HG03066 (cell line): Measurements from ENCODE around the gene MED16.

ENCODE experiments used
- ATAC-seq: cut with Tn5 transposase; IDR thresholded peaks from one replicate; pipeline ENCODE4 v1.9.1; 2021; ENCODE audit warnings: low read depth; ENCODE audit not compliant: unreplicated experiment

MED16 gene

GRCh38 chr19:912181-913079 is 19.4 kb upstream of the MED16 start:
- no peak for ATAC-seq

DNA sequence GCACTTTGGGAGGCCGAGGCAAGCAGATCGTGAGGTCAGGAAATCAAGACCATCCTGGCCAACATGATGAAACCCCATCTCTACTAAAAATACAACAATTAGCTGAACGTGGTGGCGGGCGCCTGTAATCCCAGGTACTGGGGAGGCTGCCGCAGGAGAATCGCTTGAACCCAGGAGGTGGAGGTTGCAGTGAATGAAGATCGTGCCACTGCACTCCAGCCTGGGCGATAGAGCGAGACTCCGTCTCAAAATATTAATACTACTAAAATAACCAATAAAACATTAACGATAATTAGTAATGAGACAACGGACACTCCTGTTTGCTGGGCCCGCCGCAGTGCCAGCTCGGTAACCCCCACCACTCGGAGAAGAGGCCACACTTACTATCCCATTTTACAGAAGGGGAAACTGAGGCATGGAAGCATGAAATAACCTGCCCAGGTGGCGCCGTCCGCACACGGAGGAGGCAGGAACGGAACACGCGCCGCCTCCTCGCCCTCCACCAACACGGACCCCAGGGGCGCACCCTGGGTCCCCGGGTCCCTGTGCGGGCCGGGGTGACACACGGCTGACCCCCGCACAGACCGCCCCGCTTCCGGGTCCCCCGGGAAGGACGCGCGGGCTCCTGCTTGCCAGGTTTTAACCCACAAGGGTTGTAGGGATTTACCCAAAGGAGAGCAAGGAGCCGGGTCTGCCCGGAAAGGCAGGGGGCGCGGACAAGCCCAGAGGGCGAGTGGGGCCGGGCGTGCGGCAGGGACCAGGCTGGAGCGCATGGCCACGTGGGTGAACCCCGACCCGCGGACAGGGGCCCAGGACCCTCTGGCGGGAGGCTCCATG is 18.4 kb upstream of the MED16 start:
- ATAC-seq, result no peak

DNA sequence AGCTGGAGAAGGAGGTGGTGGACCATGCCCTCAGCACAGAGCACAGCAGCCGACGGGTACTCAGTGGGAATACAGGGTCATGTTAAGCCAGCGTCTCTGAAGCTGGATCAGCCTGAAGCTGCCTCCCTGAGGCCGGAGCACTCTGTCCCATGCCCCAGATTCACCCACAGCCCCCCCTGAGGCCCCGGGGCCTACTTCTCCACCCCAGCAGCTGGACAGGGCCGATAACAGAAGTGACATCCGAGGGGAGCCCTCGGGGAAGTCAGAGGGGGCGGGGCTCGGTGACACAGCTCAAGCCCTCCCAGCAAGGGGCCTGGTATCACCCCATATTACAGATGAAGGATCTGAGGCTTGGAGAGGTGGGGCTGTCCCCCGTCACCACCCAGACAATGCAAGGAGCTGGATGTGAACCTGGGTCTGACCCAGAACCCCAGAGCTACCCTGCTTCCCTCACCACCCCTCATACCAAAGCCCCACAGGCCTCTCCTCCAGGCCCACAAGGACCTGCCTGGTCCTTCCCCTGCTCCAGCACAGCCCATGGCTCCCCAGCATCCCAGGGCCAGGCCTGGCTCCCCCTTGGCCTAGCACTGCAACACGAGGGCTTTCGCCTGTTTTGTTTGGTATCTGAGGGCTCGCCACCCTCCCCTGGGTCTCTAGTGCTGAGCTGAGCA is 14.3 kb upstream of the MED16 start:
- no peak for ATAC-seq

GRCh38 chr19:906480-906879 is 13.5 kb upstream of the MED16 start:
- ATAC-seq, result no peak

DNA sequence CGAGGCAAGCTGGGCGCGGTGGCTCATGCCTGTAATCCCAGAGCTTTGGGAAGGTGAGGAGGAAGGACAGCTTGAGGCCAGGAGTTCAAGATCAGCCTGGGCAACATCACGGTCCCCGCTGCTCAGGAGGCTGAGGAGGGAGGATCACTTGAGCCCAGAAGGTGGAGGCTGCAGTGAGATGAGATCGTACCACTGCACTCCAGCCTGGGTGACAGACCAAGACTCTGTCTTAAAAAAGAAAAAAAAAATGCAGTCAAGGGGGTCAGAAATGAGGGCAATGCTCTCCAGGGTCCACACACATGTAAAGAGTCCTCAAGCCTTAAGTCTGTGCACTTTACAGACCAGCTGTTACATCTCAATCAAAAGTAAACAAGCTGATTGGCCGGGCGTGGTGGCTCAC is 11.6 kb upstream of the MED16 start:
- ATAC-seq, result no peak

DNA sequence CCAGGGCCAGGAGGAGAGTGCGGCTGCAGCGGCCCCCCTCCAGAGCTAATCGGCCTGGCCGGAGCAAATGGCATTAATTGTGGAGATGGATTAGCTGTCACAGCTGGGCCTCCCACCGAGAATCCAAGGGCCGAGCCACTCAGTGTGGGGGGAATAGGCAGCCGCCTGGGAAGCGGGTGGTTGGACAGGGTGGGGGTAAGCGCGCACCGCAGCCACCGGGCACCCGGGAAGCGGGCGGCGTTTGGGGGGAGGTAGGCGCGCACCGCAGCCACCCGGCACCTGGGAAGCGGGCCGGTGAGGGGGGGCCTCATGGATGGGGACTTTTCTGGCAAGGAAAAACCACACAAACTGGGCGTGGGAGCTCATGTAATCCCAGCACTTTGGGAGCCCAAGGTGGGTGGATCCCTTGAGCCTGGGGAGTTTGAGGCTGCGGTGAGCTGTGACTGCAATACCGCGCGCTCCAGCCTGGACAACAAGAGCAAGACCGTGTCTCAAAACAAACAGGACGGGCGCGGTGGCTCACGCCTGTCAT is 10.3 kb upstream of the MED16 start:
- ATAC-seq, result no peak

DNA sequence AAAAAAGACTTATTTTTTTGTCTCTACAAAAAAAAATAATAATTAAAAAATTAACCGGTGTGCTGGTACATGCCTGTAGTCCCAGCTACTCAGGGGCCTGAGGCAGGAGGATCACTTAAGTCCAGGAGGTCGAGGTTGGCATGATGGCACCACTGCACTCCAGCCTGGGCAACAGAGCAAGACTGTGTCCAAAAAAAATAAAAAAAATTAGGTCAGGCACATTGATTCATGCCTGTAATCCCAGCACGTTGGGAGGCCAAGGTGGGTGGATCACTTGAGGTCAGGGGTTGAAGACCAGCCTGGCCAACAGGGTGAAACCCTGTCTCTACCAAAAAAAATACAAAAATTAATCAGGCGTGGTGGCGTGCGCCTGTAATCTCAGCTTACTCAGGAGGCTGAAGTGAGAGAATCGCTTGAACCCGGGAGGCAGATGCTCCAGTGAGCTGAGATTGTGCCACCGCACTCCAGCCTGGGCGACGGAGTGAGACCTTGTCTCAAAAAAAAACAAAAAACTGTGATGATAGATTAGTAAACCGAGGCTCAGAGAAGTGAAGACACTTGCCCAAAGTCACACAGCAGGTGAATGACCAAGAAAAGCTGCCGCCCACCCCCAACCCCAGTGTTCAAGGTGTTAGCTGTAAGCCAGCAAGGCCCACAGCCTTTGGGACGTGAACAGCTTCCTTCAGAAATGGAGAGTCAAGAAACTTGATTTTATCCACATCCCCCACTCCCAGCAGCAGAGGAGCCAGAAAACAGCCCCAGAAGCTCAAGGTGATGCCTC is 9.6 kb upstream of the MED16 start:
- ATAC-seq, result no peak

- ATAC-seq, result no peak
Observed at GRCh38 chr19:902093-902370, 9.0 kb upstream of the MED16 start.

GRCh38 chr19:901216-902092 is 8.5 kb upstream of the MED16 start:
- no peak for ATAC-seq

DNA sequence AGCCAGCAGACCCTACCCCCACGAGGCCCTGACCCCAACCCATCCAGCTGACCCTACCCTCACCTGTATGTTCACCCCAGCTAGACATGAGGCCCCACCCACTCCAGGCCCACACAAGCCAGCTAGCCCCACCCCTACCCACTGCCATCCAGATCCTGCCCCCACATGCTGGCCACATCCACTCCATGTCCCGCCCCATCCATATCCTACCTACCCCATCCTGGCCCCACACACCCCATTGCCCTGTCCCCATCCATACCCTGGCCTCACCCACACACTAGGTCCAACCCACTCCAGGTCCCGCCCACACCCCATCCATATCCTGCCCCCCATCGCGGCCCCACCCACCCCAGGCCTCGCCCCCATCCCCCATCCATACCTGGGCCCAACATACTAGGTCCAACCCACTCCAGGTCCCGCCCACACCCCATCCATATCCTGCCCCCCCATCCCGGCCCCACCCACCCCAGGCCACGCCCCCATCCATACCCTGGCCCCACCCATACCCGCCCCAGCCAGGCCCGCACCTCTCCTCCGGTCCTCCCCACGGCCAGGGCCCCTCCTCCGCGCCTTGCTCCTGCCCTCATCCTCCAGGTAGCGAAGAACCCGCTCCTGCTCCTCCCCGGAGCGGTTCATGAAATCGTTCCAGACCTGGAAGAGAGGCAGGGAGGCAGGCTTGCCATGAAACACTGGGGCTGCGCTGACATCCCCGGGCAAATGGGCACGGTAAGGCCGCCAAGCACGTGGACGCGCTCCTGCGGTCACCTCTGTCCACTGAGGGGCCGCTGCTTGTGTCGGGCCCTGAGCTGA is 7.5 kb upstream of the MED16 start:
- ATAC-seq, result no peak

GRCh38 chr19:900043-900301 is 7.0 kb upstream of the MED16 start:
- no peak for ATAC-seq

- ATAC-seq, result no peak
Observed at GRCh38 chr19:899336-900042, 6.5 kb upstream of the MED16 start.

DNA sequence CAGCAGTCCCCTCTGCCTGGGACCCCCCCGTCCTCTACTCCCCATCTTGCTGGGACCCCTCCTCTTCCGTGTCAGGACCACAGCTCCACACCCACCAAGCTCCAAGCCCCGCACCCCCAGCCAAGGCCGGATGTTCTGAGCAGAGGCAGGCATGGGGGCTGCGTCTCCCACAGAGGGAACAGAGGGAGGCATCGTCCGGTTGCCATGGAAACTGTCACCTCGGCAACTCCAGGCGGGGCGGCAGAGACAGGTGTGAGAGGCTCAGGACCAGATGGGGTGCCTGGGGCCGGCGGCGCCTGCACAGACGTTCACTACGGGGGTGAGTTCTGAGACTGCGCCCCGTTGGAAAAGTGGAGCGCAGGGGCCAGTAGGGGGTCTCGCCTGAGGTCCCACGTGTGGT is 5.7 kb upstream of the MED16 start:
- no peak for ATAC-seq

- ATAC-seq, result no peak
Observed at GRCh38 chr19:897442-898039, 4.6 kb upstream of the MED16 start.

DNA sequence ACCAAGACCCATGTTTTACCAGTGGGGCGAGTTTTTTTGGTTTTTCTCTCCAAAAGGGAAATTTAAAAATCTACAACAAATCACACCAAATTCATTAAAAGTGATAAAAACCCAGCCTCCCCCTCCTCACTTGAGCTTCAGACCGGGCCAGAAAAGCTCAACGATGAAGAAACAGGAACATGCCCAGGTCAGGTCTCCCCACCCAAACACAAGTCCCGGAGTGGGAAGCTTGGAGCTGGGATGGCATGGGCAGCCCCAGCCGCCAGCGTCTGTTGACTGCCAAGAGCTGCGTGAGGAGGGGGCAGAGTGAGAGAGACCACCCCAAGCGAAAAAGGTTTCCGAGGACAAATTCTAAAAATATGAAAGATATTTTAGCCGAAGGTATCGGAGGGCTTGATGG is 4.0 kb upstream of the MED16 start:
- ATAC-seq, result no peak

- ATAC-seq, result no peak
Observed at GRCh38 chr19:896434-896833, 3.4 kb upstream of the MED16 start.

- ATAC-seq, result no peak
Observed at GRCh38 chr19:892243-892893, 619 bp downstream of the MED16 start.
